LNCAP (cell line): ENCODE data around the gene NTM.

ENCODE experiments used
- CTCF ChIP-seq: fragments of 450-650 bp; IDR thresholded peaks from 2 replicates; pipeline ENCODE4 v1.5.1; 2017; ENCODE audit warnings: mild to moderate bottlenecking

Gene NTM

GRCh38 chr11:131597890-131598289, 227.5 kb downstream of the NTM start:
- no peak for TF ChIP-seq CTCF

GRCh38 chr11:131598305-131598704, 227.9 kb downstream of the NTM start:
- TF ChIP-seq CTCF: no peak

DNA sequence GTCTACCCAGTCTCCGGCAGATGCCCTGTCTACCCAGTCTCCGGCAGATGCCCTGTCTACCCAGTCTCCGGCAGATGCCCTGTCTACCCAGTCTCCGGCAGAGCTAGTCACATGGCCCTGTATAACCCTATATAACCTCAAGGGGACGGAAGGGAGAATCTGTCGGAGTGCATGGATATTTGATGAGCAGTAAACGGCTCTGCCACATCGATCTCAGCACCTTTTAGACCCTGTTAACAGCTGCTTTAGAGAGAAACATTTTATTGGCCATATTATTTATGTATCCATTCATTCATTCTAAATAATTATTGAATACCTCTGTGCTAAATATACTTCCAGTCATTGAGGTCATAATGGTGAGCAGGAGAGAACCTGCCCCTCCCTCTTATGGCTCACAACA, 228.9 kb downstream of the NTM start:
- no peak for TF ChIP-seq CTCF

DNA sequence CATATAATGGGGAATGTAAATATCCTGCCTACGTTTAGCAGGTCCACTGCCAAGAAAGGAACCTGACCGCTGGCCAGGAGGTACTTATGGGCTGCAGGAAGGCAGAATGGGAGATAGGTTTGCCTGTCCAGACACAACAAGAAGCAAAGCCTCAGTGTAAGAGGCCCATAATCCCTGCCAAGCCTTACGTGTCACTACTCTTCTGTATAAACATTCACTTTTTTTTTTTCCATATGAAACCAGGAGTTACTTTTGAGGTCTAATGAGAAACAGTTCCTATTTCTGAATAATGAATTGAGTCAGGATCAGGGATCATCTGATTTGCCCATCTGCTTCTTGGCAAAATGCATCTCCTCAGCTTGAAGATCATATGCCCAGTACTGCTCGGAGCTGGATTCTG, 230.2 kb downstream of the NTM start:
- TF ChIP-seq CTCF: no peak

- TF ChIP-seq CTCF: no peak
Observed at GRCh38 chr11:131601586-131601985, 231.2 kb downstream of the NTM start.

- no peak for TF ChIP-seq CTCF
Observed at GRCh38 chr11:131602431-131602830, 232.0 kb downstream of the NTM start.

DNA sequence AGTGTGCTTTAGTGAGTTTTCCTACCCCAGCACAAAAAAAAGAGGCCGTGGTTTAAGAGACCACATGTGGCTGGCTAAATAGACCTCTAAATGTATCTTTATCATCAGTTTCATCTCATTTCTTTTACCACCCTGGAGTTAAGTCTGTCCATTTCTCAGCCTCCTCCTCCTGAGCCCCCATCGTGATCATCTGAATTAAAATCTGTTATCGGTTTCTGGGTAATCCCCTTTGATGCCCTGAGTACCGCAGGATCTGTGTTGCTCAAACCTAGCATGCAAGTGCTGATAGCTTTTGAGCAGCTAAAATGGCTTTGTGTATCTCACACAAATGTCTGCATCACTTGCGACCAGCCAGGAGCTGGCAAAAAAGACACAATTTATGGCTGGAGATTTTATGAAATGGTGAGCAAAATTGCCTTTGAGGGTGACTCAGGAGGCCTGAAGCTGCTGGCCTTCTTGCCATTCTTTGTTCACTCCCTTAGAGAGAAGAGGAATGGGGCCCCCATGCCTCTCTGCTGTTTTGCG, 236.5 kb downstream of the NTM start:
- no peak for TF ChIP-seq CTCF

DNA sequence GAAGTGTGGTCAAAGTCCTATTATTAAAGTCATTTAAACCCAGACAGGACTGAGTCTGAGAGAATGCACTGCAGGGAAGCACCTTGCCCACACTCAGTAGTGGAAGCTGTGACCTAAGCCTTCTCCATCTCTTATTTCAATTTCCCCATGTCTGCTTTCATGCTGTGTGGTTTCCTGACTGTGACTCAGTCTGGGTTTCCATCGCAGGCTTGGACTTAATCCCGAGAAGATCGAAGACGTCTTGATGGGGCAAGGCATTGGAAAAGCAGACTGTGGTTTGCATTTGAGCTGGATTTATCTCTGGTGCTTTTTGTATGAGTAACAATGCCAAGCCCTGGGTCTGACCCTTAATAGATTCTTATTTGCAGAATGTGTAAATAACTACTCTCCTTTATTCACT, 238.9 kb downstream of the NTM start:
- no peak for TF ChIP-seq CTCF
